ENCODE data around the gene HDGFL3.

HDGFL3 gene

GRCh38 chr15:83108266-83109219, 99.1 kb downstream of the HDGFL3 start:
- no peaks in the 10 kb centered on the region; the same call in 1 of the 2 replicates for H3K36me3 ChIP-seq (ENCODE audit: insufficient read depth, low read length)
- no peak overlapping the region; the same call in 1 of the 2 replicates for H3K27ac ChIP-seq
- peak overlapping the region; percentile 76 for H3K4me3 ChIP-seq
- TF ChIP-seq POLR2AphosphoS5 (IDR thresholded peaks at IDR 0.05; ENCODE audit: borderline replicate concordance, low read depth, low read length) (no peak), EZH2 (IDR thresholded peaks at IDR 0.05) (no peak), FOXP2 (optimal IDR thresholded peaks at IDR 0.05; ENCODE audit: control extremely low read depth, extremely low read length, insufficient read depth) (no peak)
- DNase-seq (ENCODE audit: low read depth, low spot score) = no peak
- H3K9ac ChIP-seq (ENCODE audit: insufficient read length) = no peak overlapping the region
- no peaks in the 10 kb centered on the region for H3K9me3 ChIP-seq (ENCODE audit: low read depth, low read length)

- Histone ChIP-seq H3K27ac (no peak overlapping the region), H3K36me3 (ENCODE audit: insufficient read depth, low read length) (no peaks in the 10 kb centered on the region), H3K9ac (ENCODE audit: insufficient read length) (peak overlapping the region; percentile 55), H3K9me3 (ENCODE audit: low read depth, low read length) (no peaks in the 10 kb centered on the region), H3K4me3 (peak overlapping the region; percentile 76)
- TF ChIP-seq POLR2AphosphoS5 (IDR thresholded peaks at IDR 0.05; ENCODE audit: borderline replicate concordance, low read depth, low read length) = no peak
- no peak for TF ChIP-seq FOXP2 (optimal IDR thresholded peaks at IDR 0.05; ENCODE audit: control extremely low read depth, extremely low read length, insufficient read depth)
- no peak for TF ChIP-seq EZH2 (IDR thresholded peaks at IDR 0.05)
- DNase-seq (ENCODE audit: low read depth, low spot score) = no peak
Measured at GRCh38 chr15:83107841-83108181, 99.8 kb downstream of the HDGFL3 start.

GRCh38 chr15:83106994-83107840, 100.4 kb downstream of the HDGFL3 start, which contains the start of gene TM6SF1:
Gene TM6SF1 (plus strand): TSS chr15:83107645. CDS start chr15:83107681, 36 bp downstream.
- TF ChIP-seq POLR2AphosphoS5 (IDR thresholded peaks at IDR 0.05; ENCODE audit: borderline replicate concordance, low read depth, low read length) = no peak
- TF ChIP-seq EZH2 (IDR thresholded peaks at IDR 0.05) = no peak
- Histone ChIP-seq H3K9me3 (ENCODE audit: low read depth, low read length) (no peaks in the 10 kb centered on the region), H3K4me3 (peak within 1 kb of the TSS; percentile 76), H3K36me3 (ENCODE audit: insufficient read depth, low read length) (no peaks in the 10 kb centered on the region), H3K9ac (ENCODE audit: insufficient read length) (peak within 1 kb of the TSS; percentile 55), H3K27ac (no peak within 1 kb of the TSS)
- no peak for DNase-seq (ENCODE audit: low read depth, low spot score)

- Histone ChIP-seq H3K9me3 (ENCODE audit: low read depth, low read length) (no peaks in the 10 kb centered on the region), H3K36me3 (ENCODE audit: insufficient read depth, low read length) (no peaks in the 10 kb centered on the region), H3K4me3 (no peak overlapping the region), H3K27ac (no peak overlapping the region), H3K9ac (ENCODE audit: insufficient read length) (no peak overlapping the region)
- TF ChIP-seq FOXP2 (optimal IDR thresholded peaks at IDR 0.05; ENCODE audit: control extremely low read depth, extremely low read length, insufficient read depth) = no peak
- no peak for DNase-seq (ENCODE audit: low read depth, low spot score)
Measured at GRCh38 chr15:83105440-83105839, 102.2 kb downstream of the HDGFL3 start.

GRCh38 chr15:83104141-83104540, 103.5 kb downstream of the HDGFL3 start:
- no peaks in the 10 kb centered on the region for H3K9me3 ChIP-seq (ENCODE audit: low read depth, low read length)
- DNase-seq (ENCODE audit: low read depth, low spot score) = no peak
- no peak overlapping the region for H3K9ac ChIP-seq (ENCODE audit: insufficient read length)
- no peak overlapping the region for H3K4me3 ChIP-seq
- no peak overlapping the region for H3K27ac ChIP-seq
- H3K36me3 ChIP-seq (ENCODE audit: insufficient read depth, low read length) = no peaks in the 10 kb centered on the region
- TF ChIP-seq EZH2 (IDR thresholded peaks at IDR 0.05) = no peak
- no peak for TF ChIP-seq POLR2AphosphoS5 (IDR thresholded peaks at IDR 0.05; ENCODE audit: borderline replicate concordance, low read depth, low read length)
- no peak for TF ChIP-seq FOXP2 (optimal IDR thresholded peaks at IDR 0.05; ENCODE audit: control extremely low read depth, extremely low read length, insufficient read depth)

GRCh38 chr15:83102346-83102745, 105.3 kb downstream of the HDGFL3 start:
- Histone ChIP-seq H3K36me3 (ENCODE audit: insufficient read depth, low read length) (no peaks in the 10 kb centered on the region), H3K4me3 (no peak overlapping the region), H3K9ac (ENCODE audit: insufficient read length) (no peak overlapping the region), H3K9me3 (ENCODE audit: low read depth, low read length) (no peaks in the 10 kb centered on the region; the same call in 1 of the 2 replicates), H3K27ac (no peak overlapping the region)
- no peak for DNase-seq (ENCODE audit: low read depth, low spot score)
- TF ChIP-seq EZH2 (IDR thresholded peaks at IDR 0.05) (no peak), FOXP2 (optimal IDR thresholded peaks at IDR 0.05; ENCODE audit: control extremely low read depth, extremely low read length, insufficient read depth) (no peak), POLR2AphosphoS5 (IDR thresholded peaks at IDR 0.05; ENCODE audit: borderline replicate concordance, low read depth, low read length) (no peak)

- H3K9ac ChIP-seq (ENCODE audit: insufficient read length) = no peak overlapping the region
- H3K9me3 ChIP-seq (ENCODE audit: low read depth, low read length) = no peaks in the 10 kb centered on the region; the same call in 1 of the 2 replicates
- DNase-seq (ENCODE audit: low read depth, low spot score) = no peak
- H3K4me3 ChIP-seq = no peak overlapping the region
- no peaks in the 10 kb centered on the region for H3K36me3 ChIP-seq (ENCODE audit: insufficient read depth, low read length)
- no peak overlapping the region for H3K27ac ChIP-seq
- no peak for TF ChIP-seq FOXP2 (optimal IDR thresholded peaks at IDR 0.05; ENCODE audit: control extremely low read depth, extremely low read length, insufficient read depth)
- no peak for TF ChIP-seq EZH2 (IDR thresholded peaks at IDR 0.05)
- TF ChIP-seq POLR2AphosphoS5 (IDR thresholded peaks at IDR 0.05; ENCODE audit: borderline replicate concordance, low read depth, low read length) = no peak
Measured at GRCh38 chr15:83100097-83100646, 107.5 kb downstream of the HDGFL3 start.

- no peak overlapping the region for H3K27ac ChIP-seq
- no peaks in the 10 kb centered on the region; the same call in 1 of the 2 replicates for H3K9me3 ChIP-seq (ENCODE audit: low read depth, low read length)
- H3K9ac ChIP-seq (ENCODE audit: insufficient read length) = no peak overlapping the region
- H3K4me3 ChIP-seq = no peak overlapping the region
- TF ChIP-seq POLR2AphosphoS5 (IDR thresholded peaks at IDR 0.05; ENCODE audit: borderline replicate concordance, low read depth, low read length) (no peak), FOXP2 (optimal IDR thresholded peaks at IDR 0.05; ENCODE audit: control extremely low read depth, extremely low read length, insufficient read depth) (no peak), EZH2 (IDR thresholded peaks at IDR 0.05) (no peak)
- no peak for DNase-seq (ENCODE audit: low read depth, low spot score)
- H3K36me3 ChIP-seq (ENCODE audit: insufficient read depth, low read length) = no peaks in the 10 kb centered on the region
Measured at GRCh38 chr15:83099290-83099689, 108.3 kb downstream of the HDGFL3 start.
